HG03342 (cell line): ENCODE results near the gene MAGI2.
A peak's percentile ranks its signal among the peaks of the same experiment; 100 is the strongest.

Source experiments
- ATAC-seq: cut with Tn5 transposase; IDR thresholded peaks from one replicate; pipeline ENCODE4 v1.9.1; 2021; ENCODE audit warnings: mild to moderate bottlenecking, moderate library complexity; ENCODE audit not compliant: unreplicated experiment

The MAGI2 gene

GRCh38 chr7:78172267-78172757, 1281.2 kb downstream of the MAGI2 start:
- ATAC-seq: no peak

- ATAC-seq: no peak
Observed at GRCh38 chr7:78171398-78171797, 1282.1 kb downstream of the MAGI2 start.

GRCh38 chr7:78170815-78171214, 1282.7 kb downstream of the MAGI2 start:
- no peak for ATAC-seq

- ATAC-seq: no peak
Observed at GRCh38 chr7:78169992-78170391, 1283.5 kb downstream of the MAGI2 start.

GRCh38 chr7:78168865-78169264, 1284.6 kb downstream of the MAGI2 start:
- no peak for ATAC-seq

- ATAC-seq: no peak
Observed at GRCh38 chr7:78167860-78168259, 1285.6 kb downstream of the MAGI2 start.

GRCh38 chr7:78165854-78166253, 1287.6 kb downstream of the MAGI2 start:
- no peak for ATAC-seq

GRCh38 chr7:78165454-78165853, 1288.0 kb downstream of the MAGI2 start:
- ATAC-seq: no peak

GRCh38 chr7:78164459-78164858, 1289.0 kb downstream of the MAGI2 start:
- no peak for ATAC-seq

- ATAC-seq: no peak
Observed at GRCh38 chr7:78161781-78162180, 1291.7 kb downstream of the MAGI2 start.

GRCh38 chr7:78159545-78159944, 1293.9 kb downstream of the MAGI2 start:
- no peak for ATAC-seq

- no peak for ATAC-seq
Observed at GRCh38 chr7:78153285-78153684, 1300.2 kb downstream of the MAGI2 start.

GRCh38 chr7:78151229-78151628, 1302.2 kb downstream of the MAGI2 start:
- no peak for ATAC-seq

GRCh38 chr7:78149787-78150186, 1303.7 kb downstream of the MAGI2 start:
- no peak for ATAC-seq

- ATAC-seq: no peak
Observed at GRCh38 chr7:78148166-78148894, 1305.1 kb downstream of the MAGI2 start.

GRCh38 chr7:78146546-78146945, 1306.9 kb downstream of the MAGI2 start:
- ATAC-seq: no peak

- no peak for ATAC-seq
Observed at GRCh38 chr7:78143661-78144060, 1309.8 kb downstream of the MAGI2 start.

- no peak for ATAC-seq
Observed at GRCh38 chr7:78141522-78142281, 1311.8 kb downstream of the MAGI2 start.

GRCh38 chr7:78140109-78140508, 1313.4 kb downstream of the MAGI2 start:
- no peak for ATAC-seq

- ATAC-seq: no peak
Observed at GRCh38 chr7:78139335-78139734, 1314.1 kb downstream of the MAGI2 start.

- no peak for ATAC-seq
Observed at GRCh38 chr7:78134774-78135173, 1318.7 kb downstream of the MAGI2 start.

- ATAC-seq: peak; percentile 68
Observed at GRCh38 chr7:78134256-78134655, 1319.2 kb downstream of the MAGI2 start.
